Duodenal mucosa (tissue), 2 donors: ENCODE results near the gene PTRHD1.

Source experiments
- H3K27ac ChIP-seq: one replicate; pipeline ENCODE4 v1.7.0; 2013; ENCODE audit warnings: low read depth, low read length
- H3K27me3 ChIP-seq, 2 donors: one replicate each; pipeline ENCODE4 v1.7.0; 2013; ENCODE audit warnings: low read length in 2 of 2, control low read depth in 1 of 2; ENCODE audit not compliant: insufficient read depth in 2 of 2, control insufficient read depth in 1 of 2
- H3K36me3 ChIP-seq, 2 donors: one replicate each; pipeline ENCODE4 v1.7.0; 2013; ENCODE audit warnings: low read length in 2 of 2, control low read depth in 1 of 2; ENCODE audit not compliant: insufficient read depth in 2 of 2, control insufficient read depth in 1 of 2
- H3K4me1 ChIP-seq, 2 donors: one replicate each; pipeline ENCODE4 v1.7.0; 2013; ENCODE audit warnings: low read length in 2 of 2, control low read depth in 1 of 2; ENCODE audit not compliant: insufficient read depth in 2 of 2, control insufficient read depth in 1 of 2
- H3K4me3 ChIP-seq, 2 donors: one replicate each; pipeline ENCODE4 v1.7.0; 2013; ENCODE audit warnings: low read length in 2 of 2, low read depth in 1 of 2
- H3K9ac ChIP-seq, 2 donors: one replicate each; pipeline ENCODE4 v1.7.0; 2013; ENCODE audit warnings: low read length in 2 of 2, low read depth in 1 of 2
- H3K9me3 ChIP-seq, 2 donors: one replicate each; pipeline ENCODE4 v1.7.0; 2013; ENCODE audit warnings: low read length in 2 of 2, control low read depth in 1 of 2; ENCODE audit not compliant: control insufficient read depth in 1 of 2

Gene PTRHD1

GRCh38 chr2:24830351-24830750, 37.2 kb upstream of the PTRHD1 start:
- H3K9ac ChIP-seq, result no peak overlapping the region
- H3K27me3 ChIP-seq, result no peaks in the 10 kb centered on the region
- peaks cover 2 to 6% of the 10 kb centered on the region in 2 donors for H3K36me3 ChIP-seq
- H3K9me3 ChIP-seq, result no peaks in the 10 kb centered on the region
- H3K4me3 ChIP-seq, result no peak overlapping the region
- no peak overlapping the region for H3K27ac ChIP-seq
- peaks cover 0 to 17% of the 10 kb centered on the region in 2 donors for H3K4me1 ChIP-seq

- Histone ChIP-seq H3K9ac (no peak overlapping the region), H3K27me3 (no peaks in the 10 kb centered on the region), H3K4me1 (peaks cover 0 to 17% of the 10 kb centered on the region in 2 donors), H3K4me3 (no peak overlapping the region), H3K9me3 (no peaks in the 10 kb centered on the region), H3K36me3 (peaks cover 2 to 6% of the 10 kb centered on the region in 2 donors), H3K27ac (no peak overlapping the region)
These were observed 35.2 kb upstream of the PTRHD1 start for GRCh38 chr2:24828238-24828996.

GRCh38 chr2:24827321-24828237, 34.4 kb upstream of the PTRHD1 start:
- peaks cover 2 to 12% of the 10 kb centered on the region in 2 donors for H3K36me3 ChIP-seq
- H3K9ac ChIP-seq, result no peak overlapping the region
- H3K4me1 ChIP-seq, result peaks cover 0 to 16% of the 10 kb centered on the region in 2 donors
- no peak overlapping the region for H3K4me3 ChIP-seq
- no peaks in the 10 kb centered on the region for H3K27me3 ChIP-seq
- no peak overlapping the region for H3K27ac ChIP-seq
- no peaks in the 10 kb centered on the region for H3K9me3 ChIP-seq

- no peak overlapping the region for H3K9ac ChIP-seq
- H3K27ac ChIP-seq, result no peak overlapping the region
- H3K9me3 ChIP-seq, result no peaks in the 10 kb centered on the region
- peaks cover 2 to 20% of the 10 kb centered on the region in 2 donors for H3K36me3 ChIP-seq
- H3K27me3 ChIP-seq, result no peaks in the 10 kb centered on the region
- H3K4me3 ChIP-seq, result no peak overlapping the region
- H3K4me1 ChIP-seq, result peaks cover 0 to 10% of the 10 kb centered on the region in 2 donors
These were observed 33.6 kb upstream of the PTRHD1 start for GRCh38 chr2:24826773-24827145.

GRCh38 chr2:24825883-24826772, 32.9 kb upstream of the PTRHD1 start:
- Histone ChIP-seq H3K36me3 (peaks cover 1 to 26% of the 10 kb centered on the region in 2 donors), H3K9me3 (no peaks in the 10 kb centered on the region), H3K4me1 (peaks cover 0 to 10% of the 10 kb centered on the region in 2 donors), H3K4me3 (no peak overlapping the region), H3K9ac (no peak overlapping the region), H3K27me3 (no peaks in the 10 kb centered on the region), H3K27ac (no peak overlapping the region)

- no peak overlapping the region for H3K4me3 ChIP-seq
- no peaks in the 10 kb centered on the region for H3K9me3 ChIP-seq
- H3K9ac ChIP-seq, result no peak overlapping the region
- H3K27ac ChIP-seq, result no peak overlapping the region
- peaks cover 0 to 10% of the 10 kb centered on the region in 2 donors for H3K4me1 ChIP-seq
- H3K36me3 ChIP-seq, result peaks cover 4 to 35% of the 10 kb centered on the region in 2 donors
- H3K27me3 ChIP-seq, result no peaks in the 10 kb centered on the region
These were observed 32.0 kb upstream of the PTRHD1 start for GRCh38 chr2:24824966-24825882.

- Histone ChIP-seq H3K9me3 (no peaks in the 10 kb centered on the region), H3K36me3 (peaks cover 4 to 41% of the 10 kb centered on the region in 2 donors)
These were observed 30.9 kb upstream of the PTRHD1 start for GRCh38 chr2:24824071-24824588.

GRCh38 chr2:24822049-24822706, 29.0 kb upstream of the PTRHD1 start:
- Histone ChIP-seq H3K27ac (no peak overlapping the region), H3K9me3 (no peaks in the 10 kb centered on the region), H3K4me3 (no peak overlapping the region), H3K36me3 (peaks cover 9 to 53% of the 10 kb centered on the region in 2 donors), H3K27me3 (no peaks in the 10 kb centered on the region), H3K4me1 (peaks cover 0 to 6% of the 10 kb centered on the region in 2 donors), H3K9ac (no peak overlapping the region)

More at GRCh38 chr2:24824071-24824588, 30.9 kb upstream of the PTRHD1 start:
- Histone ChIP-seq H3K4me3 (no peak overlapping the region), H3K4me1 (peaks cover 0 to 10% of the 10 kb centered on the region in 2 donors), H3K27me3 (no peaks in the 10 kb centered on the region), H3K9ac (no peak overlapping the region), H3K27ac (no peak overlapping the region)
